ENCODE measurements around the gene RARA.
A peak's percentile ranks its signal among the peaks of the same experiment; 100 is the strongest.
"Not testable (repeated sequence)": the region's sequence is repeated elsewhere in the genome, so short reads cannot be mapped to it uniquely, and the experiment has no call there.

RARA gene

GRCh38 chr17:40382251-40382650, 73.3 kb downstream of the RARA start:
- DNase-seq = no peak

DNA sequence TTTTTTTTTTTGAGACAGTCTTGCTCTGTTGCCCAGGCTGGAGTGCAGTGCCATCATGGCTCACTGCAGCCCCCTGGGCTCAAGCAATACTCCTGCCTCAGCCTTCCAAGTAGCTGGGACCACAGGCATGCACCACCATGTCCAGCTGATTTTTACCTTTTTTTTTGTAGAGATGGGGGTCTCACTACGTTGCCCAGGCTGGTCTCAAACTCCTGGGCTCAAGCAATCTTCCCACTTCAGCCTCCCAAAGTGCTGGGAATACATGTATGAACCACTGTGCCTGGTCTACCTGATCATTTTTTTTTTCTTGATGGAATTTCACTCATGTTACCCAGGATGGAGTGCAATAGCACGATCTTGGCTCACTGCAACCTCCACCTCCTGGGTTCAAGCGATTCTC, 77.6 kb downstream of the RARA start:
- not testable (repeated sequence) for DNase-seq

DNA sequence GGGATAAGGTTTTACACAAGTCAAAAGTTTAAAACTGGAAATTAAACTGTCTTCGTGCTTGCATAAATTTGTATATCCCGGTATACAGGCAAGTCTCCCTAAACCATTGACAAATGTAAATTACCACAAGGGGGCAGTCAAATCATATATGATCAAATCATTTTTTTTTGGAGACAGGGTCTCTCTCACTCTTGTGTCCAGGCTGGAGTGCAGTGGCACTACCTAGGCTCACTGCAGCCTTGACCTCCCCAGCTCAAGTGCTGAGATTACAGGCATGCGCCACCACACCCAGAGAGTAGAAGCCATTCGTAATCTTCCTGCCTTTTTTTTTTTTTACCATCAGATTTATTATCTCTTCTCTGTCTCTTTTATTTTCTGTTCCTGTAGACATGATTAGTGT, 90.2 kb downstream of the RARA start:
- DNase-seq = peak; percentile 24

GRCh38 chr17:40402668-40403067, 93.7 kb downstream of the RARA start:
- DNase-seq = no peak

GRCh38 chr17:40404003-40404402, 95.0 kb downstream of the RARA start:
- DNase-seq = no peak
